AG04450 (cell line): Measurements from ENCODE around the gene C6orf136. TPM values are rescaled to one million over a fixed set of nuclear protein-coding genes. Genes with fewer than 3 reads are reported as not detected.
A peak's percentile ranks its signal among the peaks of the same experiment; 100 is the strongest.

Experiments
- CTCF ChIA-PET: fragments of 300-600, 350-600 bp; formaldehyde crosslinking; extraction: SDS; loops from one replicate; lab custom pipeline; 2022; ENCODE audit warnings: antibody characterized with exemption, inconsistent platforms; lab: Charles Lee
- POLR2A ChIA-PET: fragments of 350-600 bp; formaldehyde crosslinking; extraction: SDS; loops from one replicate; lab custom pipeline; 2021; ENCODE audit warnings: antibody characterized with exemption, inconsistent platforms; lab: Yijun Ruan, JAX
- DNase-seq: peaks from one replicate; pipeline ENCODE4 v3.0.0-alpha.2; 2011; ENCODE audit warnings: low read depth, low spot score
- H3K27ac ChIP-seq: one replicate; pipeline ENCODE4 v1.5.1; 2012; ENCODE audit warnings: low read depth, low read length, control low read depth
- H3K27me3 ChIP-seq: one replicate; pipeline ENCODE4 v1.6.0; 2012; ENCODE audit warnings: low read length; ENCODE audit not compliant: control insufficient read depth, insufficient read depth
- H3K4me3 ChIP-seq: 2 replicates; pipeline ENCODE4 v1.5.1; 2011; ENCODE audit warnings: mild to moderate bottlenecking, low read depth, low read length, control low read depth
- H3K9me3 ChIP-seq: 2 replicates; pipeline ENCODE4 v1.5.1; 2012; ENCODE audit warnings: low read length; ENCODE audit not compliant: control insufficient read depth, insufficient read depth
- CTCF ChIP-seq: IDR thresholded peaks from 2 replicates; pipeline ENCODE4 v1.5.1; 2011; ENCODE audit warnings: low read depth, low read length, control low read depth, inconsistent platforms
- polyA plus RNA-seq: library from polyadenylated mRNA; depleted of rRNA; stranded (reverse); fragments of >200 nt; gene quantifications from 2 replicates; pipeline ENCODE4 v1.2.3, GENCODE V29; 2011

Gene C6orf136
- polyA plus RNA-seq, 1 experiment: 5.1 TPM

DNA sequence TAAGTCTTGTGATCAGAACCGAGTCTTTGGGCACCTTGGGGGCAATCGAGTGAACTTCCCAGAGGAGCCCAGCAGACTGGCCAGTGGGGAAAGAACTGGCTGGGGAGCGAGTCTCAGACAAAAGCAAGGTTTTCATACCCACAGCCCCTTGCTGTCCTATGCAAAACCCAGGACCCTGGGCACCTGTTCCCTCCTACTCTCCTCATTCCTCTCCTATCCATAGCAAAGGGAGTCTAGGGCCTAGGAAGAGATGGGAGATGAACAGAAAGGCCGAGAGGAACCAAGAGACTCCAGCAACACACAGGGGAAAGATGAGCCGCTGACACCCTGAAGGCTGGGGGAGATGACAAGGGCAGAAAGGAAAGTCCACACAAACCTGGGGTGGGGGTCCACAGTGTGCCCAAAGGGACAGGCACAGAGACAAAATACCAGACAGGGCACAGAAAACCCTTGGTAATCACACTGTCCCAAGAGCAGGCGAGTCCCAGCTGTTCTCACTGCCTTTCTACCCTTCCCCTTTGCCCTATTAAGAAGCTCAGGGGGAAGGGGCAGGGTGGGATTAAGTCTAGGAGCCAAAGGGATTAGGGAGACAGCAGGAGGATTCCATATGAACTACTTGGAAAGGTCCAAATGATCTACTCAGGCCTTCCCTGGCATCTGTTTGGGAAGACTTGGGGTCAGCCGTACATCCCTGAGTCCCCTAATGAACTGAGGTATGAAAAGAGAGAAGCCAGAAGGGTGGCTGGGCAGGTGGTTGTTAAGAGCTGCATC is 33.0 kb downstream of the C6orf136 start:
- TF ChIP-seq CTCF: no peak

GRCh38 chr6:30681766-30682142 is 34.8 kb downstream of the C6orf136 start:
- ChIA-PET CTCF (interaction anchor here (0.7 to 6.6 kb wide), 4 partner anchors 9 to 405 kb away, joined by 3 to 105 read pairs (median 8); partner anchors contain the start of genes DHX16 and TUBB), POLR2A (interaction anchor here (0.6 to 2.2 kb wide), 4 partner anchors 9 to 240 kb away, joined by 3 to 20 read pairs (median 4); partner anchors contain the start of genes MDC1 and NRM)
- peak overlapping the region; percentile 92 for H3K4me3 ChIP-seq
- H3K9me3 ChIP-seq: no peaks in the 10 kb centered on the region; the same call in 1 of the 2 replicates
- TF ChIP-seq CTCF: no peak
- H3K27ac ChIP-seq: no peak overlapping the region
- no peak for DNase-seq
- H3K27me3 ChIP-seq: no peaks in the 10 kb centered on the region

More for the DNA sequence above, 33.0 kb downstream of the C6orf136 start:
- no peak for DNase-seq
- Histone ChIP-seq H3K27me3 (no peaks in the 10 kb centered on the region), H3K27ac (peak overlapping the region; percentile 39), H3K4me3 (peak overlapping the region; percentile 45), H3K9me3 (no peaks in the 10 kb centered on the region; the same call in 1 of the 2 replicates)
- ChIA-PET CTCF (interaction anchor here (0.8 to 6.6 kb wide), 13 partner anchors 11 to 413 kb away, joined by 3 to 105 read pairs (median 7); partner anchors contain the start of genes MDC1, NRM and TUBB), POLR2A (interaction anchor here (0.8 to 2.0 kb wide), 6 partner anchors 8 to 42 kb away, joined by 3 to 18 read pairs (median 4); partner anchors contain the start of genes MDC1 and NRM)

GRCh38 chr6:30682143-30683117 is 35.5 kb downstream of the C6orf136 start:
- POLR2A ChIA-PET: interaction anchor here (0.6 to 2.2 kb wide), 7 partner anchors 8 to 239 kb away, joined by 3 to 20 read pairs (median 4); partner anchors contain the start of genes MDC1 and NRM
- no peaks in the 10 kb centered on the region; the same call in 1 of the 2 replicates for H3K9me3 ChIP-seq
- DNase-seq: no peak
- peak overlapping the region; percentile 68 for H3K27ac ChIP-seq
- H3K27me3 ChIP-seq: no peaks in the 10 kb centered on the region
- peak overlapping the region; percentile 92 for H3K4me3 ChIP-seq
- no peak for TF ChIP-seq CTCF
- CTCF ChIA-PET: interaction anchor here (1.6 to 6.6 kb wide), 2 partner anchors 10 to 40 kb away, joined by 11 to 105 read pairs; partner anchors contain the start of genes DHX16 and TUBB

DNA sequence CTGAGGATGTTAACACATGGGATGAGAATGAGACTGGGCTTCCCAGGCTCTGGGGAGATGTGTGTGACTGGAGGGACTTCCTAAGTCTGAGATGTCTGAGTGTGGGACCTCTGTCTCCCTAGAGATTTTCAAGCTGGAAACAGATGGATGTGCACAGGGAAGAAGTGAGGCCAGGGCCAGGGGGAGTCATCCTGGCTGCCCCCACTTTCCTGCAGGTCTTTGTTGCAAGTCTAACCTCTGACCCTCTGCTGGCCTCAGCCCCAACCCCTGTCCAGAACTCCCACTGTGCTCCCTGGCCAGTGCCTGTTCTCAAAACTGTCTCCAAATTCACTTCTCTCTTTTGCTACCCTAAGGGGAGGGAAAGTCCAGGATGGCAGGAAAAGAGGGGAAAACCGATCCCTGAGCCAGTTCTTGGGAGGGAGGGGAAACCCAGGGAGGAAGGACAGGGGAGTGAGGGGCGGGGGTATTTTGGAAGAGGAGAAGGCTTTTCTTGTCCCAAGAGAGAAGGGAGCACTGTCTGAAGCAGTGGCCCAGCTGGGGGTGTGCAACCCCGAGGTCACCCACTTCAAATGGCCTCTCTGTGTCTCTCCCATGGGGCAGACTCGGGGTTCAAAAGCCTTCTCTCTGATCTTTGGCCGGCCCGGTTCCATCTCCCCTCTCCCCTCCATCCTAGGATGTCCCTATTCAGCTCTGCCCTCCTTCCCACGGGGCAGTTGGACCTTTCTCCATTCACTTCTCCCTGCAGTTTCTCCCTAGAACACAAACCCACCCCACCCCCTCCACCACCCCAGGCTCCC is 36.4 kb downstream of the C6orf136 start:
- peak overlapping the region; percentile 68 for H3K27ac ChIP-seq
- ChIA-PET POLR2A (interaction anchor here (0.8 to 2.2 kb wide), 6 partner anchors 7 to 83 kb away, joined by 3 to 20 read pairs (median 4); partner anchors contain the start of gene NRM), CTCF (interaction anchor here (6.6 kb wide), 1 partner anchor 39 kb away, joined by 105 read pairs; the partner anchor contains the start of gene TUBB)
- H3K9me3 ChIP-seq: no peaks in the 10 kb centered on the region; the same call in 1 of the 2 replicates
- no peak for TF ChIP-seq CTCF
- peak overlapping the region; percentile 92 for H3K4me3 ChIP-seq
- DNase-seq: no peak
- H3K27me3 ChIP-seq: no peaks in the 10 kb centered on the region
